Neuronal stem cell (in vitro differentiated cells): ENCODE results near the gene CAMTA1.

Source experiments
- DNase-seq: peaks from one replicate; pipeline ENCODE4 v3.0.0-alpha.2; 2013; ENCODE audit warnings: low spot score
- H2AFZ ChIP-seq: one replicate; pipeline ENCODE4 v1.6.1; 2013; ENCODE audit warnings: mild to moderate bottlenecking, low read length, inconsistent platforms
- H2AK5ac ChIP-seq: 2 replicates; pipeline ENCODE4 v1.6.1; 2013; ENCODE audit warnings: low read depth, mild to moderate bottlenecking, inconsistent platforms, low read length, moderate library complexity, mixed read lengths
- H2BK120ac ChIP-seq: 2 replicates; pipeline ENCODE4 v1.6.1; 2013; ENCODE audit warnings: low read depth, mild to moderate bottlenecking, inconsistent platforms, low read length, moderate library complexity, mixed read lengths
- H2BK12ac ChIP-seq: one replicate; pipeline ENCODE4 v1.6.1; 2013; ENCODE audit warnings: low read length, inconsistent platforms
- H2BK15ac ChIP-seq: 2 replicates; pipeline ENCODE4 v1.6.1; 2013; ENCODE audit warnings: mild to moderate bottlenecking, low read length, inconsistent platforms, mixed read lengths
- H2BK5ac ChIP-seq: one replicate; pipeline ENCODE4 v1.6.1; 2013; ENCODE audit warnings: inconsistent platforms, mild to moderate bottlenecking, low read length, moderate library complexity
- H3K14ac ChIP-seq: one replicate; pipeline ENCODE4 v1.6.1; 2013; ENCODE audit warnings: low read length, inconsistent platforms
- H3K18ac ChIP-seq: 2 replicates; pipeline ENCODE4 v1.6.1; 2013; ENCODE audit warnings: low read length, inconsistent platforms
- H3K23ac ChIP-seq: 2 replicates; pipeline ENCODE4 v1.6.1; 2013; ENCODE audit warnings: low read depth, mild to moderate bottlenecking, mixed read lengths, low read length, inconsistent platforms; ENCODE audit not compliant: poor library complexity
- H3K27ac ChIP-seq: replicated peaks from 3 replicates; pipeline ENCODE4 v1.5.1; 2013; ENCODE audit warnings: low read length, inconsistent platforms
- H3K27me3 ChIP-seq, 3 experiments: 2 replicates each; pipeline ENCODE4 v1.6.1; 2013; ENCODE audit warnings: low read length in 3 of 3, mild to moderate bottlenecking in 2 of 3, inconsistent platforms in 1 of 3, low read depth in 1 of 3, mixed read lengths in 1 of 3, moderate library complexity in 1 of 3; ENCODE audit not compliant: control insufficient read depth in 3 of 3, insufficient read depth in 3 of 3
- H3K36me3 ChIP-seq, 2 donors: replicated peaks in 1 of 2; 2 replicates each; pipeline ENCODE4 v1.6.1; 2013; ENCODE audit warnings: low read length in 2 of 2; ENCODE audit not compliant: control insufficient read depth in 2 of 2, insufficient read depth in 2 of 2
- H3K4ac ChIP-seq: 2 replicates; pipeline ENCODE4 v1.6.1; 2013; ENCODE audit warnings: inconsistent platforms, mild to moderate bottlenecking, low read length, moderate library complexity
- H3K4me1 ChIP-seq, 2 donors: 1 replicate in 1 of 2; 2 replicates in 1 of 2; pipeline ENCODE4 v1.6.1; 2013; ENCODE audit warnings: low read length in 2 of 2, low read depth in 1 of 2; ENCODE audit not compliant: control insufficient read depth in 2 of 2, insufficient read depth in 1 of 2
- H3K4me2 ChIP-seq: one replicate; pipeline ENCODE4 v1.6.1; 2013; ENCODE audit warnings: mild to moderate bottlenecking, low read length, inconsistent platforms; ENCODE audit not compliant: insufficient read depth, poor library complexity, severe bottlenecking
- H3K4me3 ChIP-seq, 2 donors: 2 replicates each; pipeline ENCODE4 v1.5.1; 2013; ENCODE audit warnings: low read length in 2 of 2, mild to moderate bottlenecking in 2 of 2, inconsistent platforms in 1 of 2, moderate library complexity in 1 of 2
- H3K79me1 ChIP-seq: one replicate; pipeline ENCODE4 v1.6.1; 2013; ENCODE audit warnings: low read depth, mild to moderate bottlenecking, inconsistent platforms, low read length, moderate library complexity
- H3K9ac ChIP-seq: one replicate; pipeline ENCODE4 v1.6.1; 2013; ENCODE audit warnings: mild to moderate bottlenecking, low read depth, low read length, inconsistent platforms; ENCODE audit not compliant: poor library complexity
- H3K9me3 ChIP-seq, 2 donors: replicated peaks in 1 of 2; 2 replicates each; pipeline versions ENCODE3 to v1.6.1; 2013; ENCODE audit warnings: low read length in 2 of 2, mild to moderate bottlenecking in 2 of 2, inconsistent platforms in 1 of 2, low read depth in 1 of 2, mixed read lengths in 1 of 2, moderate library complexity in 1 of 2; ENCODE audit not compliant: control insufficient read depth in 2 of 2, insufficient read depth in 1 of 2
- H4K8ac ChIP-seq: one replicate; pipeline ENCODE4 v1.6.1; 2013; ENCODE audit warnings: low read depth, mild to moderate bottlenecking, inconsistent platforms, low read length, moderate library complexity
- H4K91ac ChIP-seq: one replicate; pipeline ENCODE4 v1.6.1; 2013; ENCODE audit warnings: low read length, low read depth, mild to moderate bottlenecking, inconsistent platforms; ENCODE audit not compliant: poor library complexity
- WGBS, 2 donors: extraction: QIAGEN DNeasy Blood & Tissue Kit; methylation state at CpG; one replicate each; pipeline ENCODE4 v1.1.7; 2013; ENCODE audit warnings: missing lambda C conversion rate in 2 of 2, mixed read lengths in 1 of 2; ENCODE audit not compliant: insufficient read length in 2 of 2, insufficient replicate concordance in 1 of 2; ENCODE audit errors: extremely low coverage in 2 of 2; 5-methylcytosine and 5-hydroxymethylcytosine counted together

CAMTA1 gene

DNA sequence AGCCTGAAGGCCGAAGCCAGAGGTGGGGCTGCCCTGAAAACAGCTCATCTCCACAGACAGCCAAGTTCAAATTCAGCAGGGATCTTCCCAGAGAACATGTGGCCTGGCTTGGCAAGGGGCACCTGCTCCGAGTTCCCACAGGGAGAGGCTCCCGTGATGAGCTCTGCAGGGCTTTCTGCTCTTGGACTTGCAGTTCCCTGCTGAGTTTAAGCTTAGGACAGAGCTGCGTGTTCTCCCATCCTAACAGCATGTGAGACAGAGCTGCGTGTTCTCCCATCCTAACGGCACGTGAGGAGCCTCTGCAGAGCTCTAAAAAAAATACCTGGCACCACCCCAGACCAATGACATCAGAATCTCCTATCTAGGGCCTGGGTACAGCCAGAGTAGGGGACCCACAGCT is 872.8 kb downstream of the CAMTA1 start:
- Histone ChIP-seq H2BK5ac (no peak overlapping the region), H3K4ac (no peak overlapping the region), H3K14ac (no peak overlapping the region), H3K79me1 (no peaks in the 10 kb centered on the region), H3K18ac (no peak overlapping the region), H2BK12ac (no peak overlapping the region), H3K23ac (no peak overlapping the region), H2BK120ac (no peak overlapping the region), H2BK15ac (no peak overlapping the region), H3K27me3 (peaks cover 0 to 14% (median 0%) of the 10 kb centered on the region in 3 experiments), H3K27ac (no peak overlapping the region), H3K9me3 (peaks cover 0 to 5% of the 10 kb centered on the region in 2 donors), H3K36me3 (no peaks in the 10 kb centered on the region), H3K4me3 (no peak overlapping the region), H2AK5ac (no peak overlapping the region), H4K91ac (no peak overlapping the region), H2AFZ (no peak overlapping the region), H3K4me2 (no peak overlapping the region), H4K8ac (no peak overlapping the region), H3K9ac (no peak overlapping the region), H3K4me1 (no peaks in the 10 kb centered on the region)
- DNase-seq = no peak
- WGBS, 2 donors = no CpG with 5 or more reads among the region's 7 CpGs

DNA sequence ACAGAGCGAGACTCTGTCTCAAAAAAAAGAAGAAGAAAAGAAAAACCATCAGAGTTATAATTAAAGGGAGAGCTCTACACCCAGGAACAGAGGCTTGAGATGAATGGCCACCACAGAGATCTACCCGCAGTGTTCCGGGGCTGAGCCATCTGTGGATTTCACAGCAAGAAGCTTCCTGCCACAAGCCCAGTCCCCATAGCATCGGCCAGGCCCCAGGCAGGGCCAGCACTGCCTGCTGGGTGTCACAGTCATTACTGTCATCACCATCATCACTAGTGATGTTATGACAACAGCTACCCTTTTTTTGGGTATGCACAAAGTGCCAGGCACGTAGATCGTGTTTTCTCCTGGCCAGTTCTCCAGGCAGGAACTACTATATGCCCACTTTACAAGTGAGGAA is 874.3 kb downstream of the CAMTA1 start:
- Histone ChIP-seq H3K4me2 (no peak overlapping the region), H3K9ac (no peak overlapping the region)

DNA sequence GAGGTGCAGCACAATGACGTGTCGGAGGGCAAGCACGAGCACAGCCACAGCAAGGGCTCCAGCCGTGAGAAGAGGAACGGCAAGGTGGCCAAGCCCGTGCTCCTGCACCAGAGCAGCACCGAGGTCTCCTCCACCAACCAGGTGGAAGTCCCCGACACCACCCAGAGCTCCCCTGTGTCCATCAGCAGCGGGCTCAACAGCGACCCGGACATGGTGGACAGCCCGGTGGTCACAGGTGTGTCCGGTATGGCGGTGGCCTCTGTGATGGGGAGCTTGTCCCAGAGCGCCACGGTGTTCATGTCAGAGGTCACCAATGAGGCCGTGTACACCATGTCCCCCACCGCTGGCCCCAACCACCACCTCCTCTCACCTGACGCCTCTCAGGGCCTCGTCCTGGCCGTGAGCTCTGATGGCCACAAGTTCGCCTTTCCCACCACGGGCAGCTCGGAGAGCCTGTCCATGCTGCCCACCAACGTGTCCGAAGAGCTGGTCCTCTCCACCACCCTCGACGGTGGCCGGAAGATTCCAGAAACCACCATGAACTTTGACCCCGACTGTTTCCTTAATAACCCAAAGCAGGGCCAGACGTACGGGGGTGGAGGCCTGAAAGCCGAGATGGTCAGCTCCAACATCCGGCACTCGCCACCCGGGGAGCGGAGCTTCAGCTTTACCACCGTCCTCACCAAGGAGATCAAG is 878.3 kb downstream of the CAMTA1 start:
- no peak for DNase-seq
- Histone ChIP-seq H3K27me3 (peaks cover 0 to 7% (median 0%) of the 10 kb centered on the region in 3 experiments), H3K9ac (peak overlapping the region; percentile 24), H4K91ac (no peak overlapping the region), H3K4me2 (no peak overlapping the region), H2AFZ (no peak overlapping the region), H3K4me3 (no peak overlapping the region), H3K27ac (no peak overlapping the region), H2BK12ac (no peak overlapping the region), H2BK5ac (peak overlapping the region; percentile 29), H2BK15ac (no peak overlapping the region), H3K79me1 (no peaks in the 10 kb centered on the region), H3K23ac (peak overlapping the region; percentile 65), H2BK120ac (no peak overlapping the region), H3K18ac (peak overlapping the region; percentile 57), H3K9me3 (no peaks in the 10 kb centered on the region), H3K4me1 (peaks cover 8 to 12% of the 10 kb centered on the region in 2 donors), H3K4ac (peak overlapping the region; percentile 27), H4K8ac (no peak overlapping the region), H2AK5ac (peak overlapping the region; percentile 73), H3K36me3 (no peaks in the 10 kb centered on the region), H3K14ac (no peak overlapping the region)
- WGBS, 2 donors = no CpG with 5 or more reads among the region's 38 CpGs

More for the DNA sequence above, 874.3 kb downstream of the CAMTA1 start:
- DNase-seq = no peak
- Histone ChIP-seq H3K4me3 (no peak overlapping the region), H3K14ac (no peak overlapping the region), H3K23ac (no peak overlapping the region), H3K36me3 (no peaks in the 10 kb centered on the region), H2BK15ac (no peak overlapping the region), H2BK5ac (no peak overlapping the region), H4K8ac (no peak overlapping the region), H2AFZ (no peak overlapping the region), H2BK120ac (no peak overlapping the region), H3K27ac (no peak overlapping the region), H3K9me3 (peaks cover 0 to 5% of the 10 kb centered on the region in 2 donors), H3K79me1 (no peaks in the 10 kb centered on the region), H4K91ac (no peak overlapping the region), H3K4me1 (no peaks in the 10 kb centered on the region), H2BK12ac (no peak overlapping the region), H3K18ac (no peak overlapping the region), H3K27me3 (peaks cover 0 to 14% (median 0%) of the 10 kb centered on the region in 3 experiments), H2AK5ac (no peak overlapping the region), H3K4ac (no peak overlapping the region)
- WGBS, 2 donors = no CpG with 5 or more reads among the region's 6 CpGs

DNA sequence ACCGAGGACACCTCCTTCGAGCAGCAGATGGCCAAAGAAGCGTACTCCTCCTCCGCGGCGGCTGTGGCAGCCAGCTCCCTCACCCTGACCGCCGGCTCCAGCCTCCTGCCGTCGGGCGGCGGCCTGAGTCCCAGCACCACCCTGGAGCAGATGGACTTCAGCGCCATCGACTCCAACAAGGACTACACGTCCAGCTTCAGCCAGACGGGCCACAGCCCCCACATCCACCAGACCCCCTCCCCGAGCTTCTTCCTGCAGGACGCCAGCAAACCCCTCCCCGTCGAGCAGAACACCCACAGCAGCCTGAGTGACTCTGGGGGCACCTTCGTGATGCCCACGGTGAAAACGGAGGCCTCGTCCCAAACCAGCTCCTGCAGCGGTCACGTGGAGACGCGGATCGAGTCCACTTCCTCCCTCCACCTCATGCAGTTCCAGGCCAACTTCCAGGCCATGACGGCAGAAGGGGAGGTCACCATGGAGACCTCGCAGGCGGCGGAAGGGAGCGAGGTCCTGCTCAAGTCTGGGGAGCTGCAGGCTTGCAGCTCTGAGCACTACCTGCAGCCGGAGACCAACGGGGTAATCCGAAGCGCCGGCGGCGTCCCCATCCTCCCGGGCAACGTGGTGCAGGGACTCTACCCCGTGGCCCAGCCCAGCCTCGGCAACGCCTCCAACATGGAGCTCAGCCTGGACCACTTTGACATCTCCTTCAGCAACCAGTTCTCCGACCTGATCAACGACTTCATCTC is 879.1 kb downstream of the CAMTA1 start:
- no peaks in the 10 kb centered on the region for H3K79me1 ChIP-seq
- H3K9ac ChIP-seq = peak overlapping the region; percentile 21
- peak overlapping the region; percentile 47 for H2BK120ac ChIP-seq
- no peak overlapping the region for H3K4me2 ChIP-seq
- H3K9me3 ChIP-seq = no peaks in the 10 kb centered on the region
- WGBS, 2 donors = no CpG with 5 or more reads among the region's 48 CpGs
- peak overlapping the region; percentile 58 for H2BK12ac ChIP-seq
- H3K4me1 ChIP-seq = peaks cover 15 to 19% of the 10 kb centered on the region in 2 donors
- H3K4me3 ChIP-seq = no peak overlapping the region
- no peak overlapping the region for H2BK15ac ChIP-seq
- H4K91ac ChIP-seq = no peak overlapping the region
- H3K4ac ChIP-seq = no peak overlapping the region
- H3K14ac ChIP-seq = no peak overlapping the region
- no peak overlapping the region for H4K8ac ChIP-seq
- peak overlapping the region; percentile 29 for H2BK5ac ChIP-seq
- H3K23ac ChIP-seq = peak overlapping the region; percentile 65
- no peak overlapping the region for H2AFZ ChIP-seq
- no peaks in the 10 kb centered on the region for H3K36me3 ChIP-seq
- no peak for DNase-seq
- H2AK5ac ChIP-seq = peak overlapping the region; percentile 75
- H3K27ac ChIP-seq = no peak overlapping the region
- H3K27me3 ChIP-seq = peaks cover 0 to 7% (median 0%) of the 10 kb centered on the region in 3 experiments
- H3K18ac ChIP-seq = peak overlapping the region; percentile 57
